Fibroblast of lung (primary cell): Measurements from ENCODE around the gene NAA15.

Source experiments
- CTCF ChIP-seq, 2 donors: IDR thresholded peaks in 1 of 2; conservative IDR thresholded peaks in 1 of 2; 1 replicate in 1 of 2; 2 replicates in 1 of 2; pipeline ENCODE4 v1.5.1; 2011 to 2012; ENCODE audit warnings: low read length in 2 of 2, control low read depth in 1 of 2, inconsistent platforms in 1 of 2, low read depth in 1 of 2, mild to moderate bottlenecking in 1 of 2
- EZH2 ChIP-seq: IDR thresholded peaks from 2 replicates; pipeline ENCODE4 v1.5.1; 2012; ENCODE audit warnings: low read length, control low read depth, mild to moderate bottlenecking; ENCODE audit errors: missing control alignments

- no peak for TF ChIP-seq EZH2
- TF ChIP-seq CTCF (conservative IDR thresholded peaks at IDR 0.05 in 1 of 2, IDR thresholded peaks at IDR 0.05 in 1 of 2; ENCODE audit: low read depth in 1 of 2, low read length in 2 of 2) = no peak
Observed at GRCh38 chr4:139297001-139297410, 4.3 kb upstream of the NAA15 start.
